Progenitor cell of endocrine pancreas (in vitro differentiated cells): Measurements from ENCODE around the gene ERBB4. TPM values are rescaled to one million over a fixed set of nuclear protein-coding genes. Genes with fewer than 3 reads are reported as not detected.

Experiments
- DNase-seq: peaks from one replicate; pipeline ENCODE4 v3.0.0; 2021; ENCODE audit warnings: low spot score; ENCODE audit not compliant: unreplicated experiment
- H3K27ac Mint-ChIP-seq: 2 replicates; pipeline ENCODE4 v1.8.0; 2021; ENCODE audit warnings: mild to moderate bottlenecking, moderate library complexity, mixed read lengths
- H3K27me3 Mint-ChIP-seq: 2 replicates; pipeline ENCODE4 v1.8.0; 2021; ENCODE audit warnings: mixed read lengths
- H3K36me3 Mint-ChIP-seq: 2 replicates; pipeline ENCODE4 v1.8.0; 2022; ENCODE audit warnings: mixed read lengths; ENCODE audit not compliant: insufficient read depth
- H3K4me1 Mint-ChIP-seq: 2 replicates; pipeline ENCODE4 v1.8.0; 2021; ENCODE audit warnings: low read depth, mixed read lengths
- H3K4me3 Mint-ChIP-seq: 2 replicates; pipeline ENCODE4 v1.8.0; 2021; ENCODE audit warnings: low read depth, mild to moderate bottlenecking, moderate library complexity, mixed read lengths
- H3K9me3 Mint-ChIP-seq: 2 replicates; pipeline ENCODE4 v1.8.0; 2021; ENCODE audit warnings: low read depth, mixed read lengths
- CTCF ChIP-seq: fragments of 200-600 bp; sonication (generic); IDR thresholded peaks from one replicate; pipeline ENCODE4 v1.5.0; 2021; ENCODE audit warnings: antibody characterized with exemption, mild to moderate bottlenecking; ENCODE audit not compliant: unreplicated experiment
- total RNA-seq: library from RNA; stranded (reverse); gene quantifications from 2 replicates; pipeline ENCODE4 v1.2.1, GENCODE V29; 2021

The ERBB4 gene
- total RNA-seq, 1 donor from 2014 or later = 43.8 TPM

GRCh38 chr2:212423089-212423488 lies 115.5 kb downstream of the ERBB4 start:
- no peaks in the 10 kb centered on the region for H3K27me3 Mint-ChIP-seq
- no peak overlapping the region for H3K4me3 Mint-ChIP-seq
- no peak overlapping the region for H3K27ac Mint-ChIP-seq
- no peak for DNase-seq
- H3K9me3 Mint-ChIP-seq = peaks cover 5% of the 10 kb centered on the region
- peaks cover 2% of the 10 kb centered on the region for H3K36me3 Mint-ChIP-seq
- TF ChIP-seq CTCF = no peak
- peaks cover 7% of the 10 kb centered on the region for H3K4me1 Mint-ChIP-seq

- DNase-seq = no peak
- no peaks in the 10 kb centered on the region for H3K27me3 Mint-ChIP-seq
- no peak for TF ChIP-seq CTCF
- H3K4me1 Mint-ChIP-seq = peaks cover 2% of the 10 kb centered on the region
- H3K9me3 Mint-ChIP-seq = peaks cover 5% of the 10 kb centered on the region
- no peak overlapping the region for H3K4me3 Mint-ChIP-seq
- no peak overlapping the region for H3K27ac Mint-ChIP-seq
- peaks cover 2% of the 10 kb centered on the region for H3K36me3 Mint-ChIP-seq
Measured at GRCh38 chr2:212421556-212422334, 116.9 kb downstream of the ERBB4 start.

DNA sequence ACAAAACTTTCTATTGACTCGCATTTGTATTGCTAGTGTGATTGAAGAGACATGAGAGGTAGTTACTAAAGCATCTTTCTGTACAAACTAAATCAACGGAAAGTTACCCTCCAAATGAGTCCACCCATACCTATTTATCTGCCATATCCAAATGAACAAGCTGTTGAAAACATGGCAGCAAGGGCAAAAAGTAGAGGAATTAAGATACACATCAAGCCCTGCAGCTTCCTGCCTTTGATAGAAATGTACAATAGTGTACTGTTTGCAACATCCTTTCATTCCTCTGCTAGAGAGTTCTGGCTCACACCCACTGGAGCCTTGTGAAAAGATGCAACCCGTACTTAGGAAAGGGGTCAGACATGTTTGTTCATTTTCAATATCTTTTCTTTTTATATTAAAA lies 122.5 kb downstream of the ERBB4 start:
- no peaks in the 10 kb centered on the region for H3K9me3 Mint-ChIP-seq
- H3K4me1 Mint-ChIP-seq = no peaks in the 10 kb centered on the region
- no peak overlapping the region for H3K27ac Mint-ChIP-seq
- no peak overlapping the region for H3K4me3 Mint-ChIP-seq
- H3K36me3 Mint-ChIP-seq = no peaks in the 10 kb centered on the region
- no peak for TF ChIP-seq CTCF
- no peaks in the 10 kb centered on the region for H3K27me3 Mint-ChIP-seq
- no peak for DNase-seq

GRCh38 chr2:212414767-212415211 lies 123.8 kb downstream of the ERBB4 start:
- Mint-ChIP-seq H3K4me3 (no peak overlapping the region), H3K27me3 (no peaks in the 10 kb centered on the region), H3K9me3 (no peaks in the 10 kb centered on the region), H3K27ac (no peak overlapping the region), H3K36me3 (no peaks in the 10 kb centered on the region), H3K4me1 (no peaks in the 10 kb centered on the region)
- no peak for DNase-seq
- TF ChIP-seq CTCF = no peak

- Mint-ChIP-seq H3K4me1 (no peaks in the 10 kb centered on the region), H3K36me3 (peaks cover 1% of the 10 kb centered on the region), H3K4me3 (no peak overlapping the region), H3K9me3 (peaks cover 4% of the 10 kb centered on the region), H3K27me3 (no peaks in the 10 kb centered on the region), H3K27ac (no peak overlapping the region)
- no peak for DNase-seq
- no peak for TF ChIP-seq CTCF
Measured at GRCh38 chr2:212409560-212409959, 129.0 kb downstream of the ERBB4 start.
